GM19328 (cell line): Measurements from ENCODE around the gene DCP2.

Experiments
- ATAC-seq: cut with Tn5 transposase; IDR thresholded peaks from one replicate; pipeline ENCODE4 v1.9.1; 2021; ENCODE audit warnings: mild to moderate bottlenecking, moderate library complexity; ENCODE audit not compliant: unreplicated experiment

Gene DCP2

DNA sequence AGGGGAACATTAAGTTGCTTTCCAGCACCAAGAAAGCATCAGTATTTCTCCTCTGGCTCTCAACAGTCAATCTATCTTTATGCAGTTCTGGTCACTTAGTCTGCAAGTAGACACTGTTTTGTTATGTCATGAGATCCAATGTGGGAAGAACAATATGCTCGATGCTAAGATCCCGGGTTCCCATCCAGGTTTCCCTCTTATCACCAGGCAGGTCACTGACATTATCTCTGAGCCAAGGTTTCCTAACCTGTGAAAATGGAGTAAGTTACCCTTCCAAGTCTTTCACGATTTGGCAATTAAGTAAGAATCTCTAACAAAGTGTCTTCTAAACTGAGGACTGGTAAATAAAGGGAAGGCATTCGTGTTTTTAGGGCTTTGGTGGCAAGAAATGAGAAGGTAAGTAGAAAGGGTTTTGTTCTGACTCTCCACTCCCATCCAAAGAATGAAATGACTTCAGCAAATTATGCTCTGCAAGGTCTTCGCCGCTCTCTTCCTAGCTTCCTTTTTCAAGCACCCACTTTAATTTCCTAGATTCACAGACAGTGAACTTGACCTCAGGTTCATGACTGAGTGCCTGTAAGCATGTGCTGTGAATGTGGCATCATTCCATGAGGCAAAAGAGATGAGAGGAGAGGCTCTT is 86.4 kb downstream of the DCP2 start:
- ATAC-seq, result no peak

DNA sequence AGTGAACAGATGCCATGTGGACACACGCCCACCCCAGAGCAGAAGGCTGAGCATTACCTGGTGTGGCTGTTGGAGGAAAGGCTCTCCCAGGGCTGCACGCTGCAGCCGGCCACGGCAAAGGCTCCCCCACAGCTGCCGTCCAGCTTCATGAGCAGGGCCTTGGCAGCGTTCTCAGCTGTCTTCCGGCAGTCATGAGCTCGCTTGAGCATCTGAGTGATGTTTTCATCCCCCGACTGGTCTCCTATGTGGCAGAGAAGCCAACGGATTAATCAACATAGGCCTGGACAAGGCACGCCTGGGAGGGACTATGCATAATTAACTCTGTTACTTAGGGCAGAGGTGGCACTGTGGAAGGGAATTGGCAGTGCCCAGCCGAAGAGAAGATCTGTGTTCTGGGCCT is 87.3 kb downstream of the DCP2 start:
- no peak for ATAC-seq

DNA sequence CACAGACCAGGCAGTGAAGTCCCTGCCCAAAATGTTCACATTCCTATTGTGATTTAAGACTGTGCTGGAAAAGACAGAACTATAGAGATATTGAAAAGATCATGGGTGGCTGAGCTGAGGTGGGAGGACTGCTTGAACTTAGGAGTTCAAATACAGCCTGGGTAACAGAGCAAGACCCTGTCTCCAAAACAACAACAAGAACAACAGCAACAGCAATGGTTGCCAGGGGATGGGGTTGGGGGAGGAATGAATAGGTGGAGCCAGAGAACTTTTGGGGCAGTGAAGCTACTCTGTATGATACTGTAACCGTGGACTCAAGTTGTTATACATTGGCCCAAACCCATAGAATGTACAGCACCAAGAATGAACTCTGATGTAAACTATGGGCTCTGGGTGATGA is 88.2 kb downstream of the DCP2 start:
- ATAC-seq, result no peak

- no peak for ATAC-seq
Measured at GRCh38 chr5:113065626-113066025, 89.0 kb downstream of the DCP2 start.

DNA sequence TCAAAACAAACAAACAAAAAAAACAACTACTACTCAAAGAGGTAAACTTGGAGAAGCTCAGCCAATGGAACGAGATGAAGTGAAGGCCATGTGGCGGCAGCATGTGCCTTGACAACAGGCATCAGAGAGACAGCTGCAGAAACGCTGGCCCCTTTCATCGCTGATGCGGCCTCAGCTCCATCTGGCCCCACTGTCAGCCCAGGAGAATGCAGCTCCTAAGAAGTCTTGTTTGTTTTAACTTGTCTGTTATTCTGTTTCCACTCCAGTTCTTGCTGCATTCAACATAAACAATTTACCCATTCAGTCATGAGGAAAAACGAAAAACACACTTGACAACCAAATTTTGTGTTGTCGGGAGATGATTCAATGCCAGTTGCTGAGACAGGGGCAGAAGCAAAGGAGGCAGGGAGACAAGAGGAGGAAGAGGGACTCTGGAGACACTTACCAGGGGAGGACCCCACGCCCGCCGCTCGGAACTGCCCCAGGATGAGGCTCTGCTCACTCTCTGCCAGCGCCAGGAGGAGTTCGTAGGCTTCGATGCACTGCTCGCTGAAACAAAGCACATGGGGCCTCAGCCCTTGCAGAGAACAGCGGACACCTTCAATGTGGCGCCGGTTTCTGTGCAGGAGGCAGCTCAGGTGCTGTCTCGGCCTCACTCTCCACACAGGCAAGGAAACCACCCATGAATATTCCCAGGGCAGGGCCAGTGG is 91.2 kb downstream of the DCP2 start:
- no peak for ATAC-seq

- ATAC-seq, result no peak
Measured at GRCh38 chr5:113068559-113068958, 92.0 kb downstream of the DCP2 start.
